Nephron (organoid): ENCODE data around the gene TMEM106C.
"Not testable (repeated sequence)": the region's sequence is repeated elsewhere in the genome, so short reads cannot be mapped to it uniquely, and the experiment has no call there.

ENCODE experiments used
- H3K27ac Mint-ChIP-seq, 3 experiments: 2 replicates each; pipeline ENCODE4 v1.8.0; 2020; ENCODE audit warnings: mixed read lengths in 3 of 3, mild to moderate bottlenecking in 2 of 3, moderate library complexity in 1 of 3
- H3K27me3 Mint-ChIP-seq: 2 replicates; pipeline ENCODE4 v1.8.0; 2021; ENCODE audit warnings: low read depth, mild to moderate bottlenecking, moderate library complexity, mixed read lengths
- H3K36me3 Mint-ChIP-seq: 2 replicates; pipeline ENCODE4 v1.8.0; 2020; ENCODE audit warnings: low read depth, mixed read lengths
- H3K4me1 Mint-ChIP-seq: 2 replicates; pipeline ENCODE4 v1.8.0; 2020; ENCODE audit warnings: mixed read lengths
- H3K4me3 Mint-ChIP-seq, 3 experiments: 2 replicates each; pipeline ENCODE4 v1.8.0; 2020; ENCODE audit warnings: mild to moderate bottlenecking in 3 of 3, mixed read lengths in 3 of 3, moderate library complexity in 2 of 3
- H3K9me3 Mint-ChIP-seq: 2 replicates; pipeline ENCODE4 v1.8.0; 2020; ENCODE audit warnings: mixed read lengths
- TF ChIP-seq, protein P1 (sequence below), 3 experiments: fragments of 200-600 bp; sonication (generic); IDR thresholded peaks; one replicate each; pipeline ENCODE4 v1.5.0; 2021; ENCODE audit warnings: antibody characterized with exemption in 3 of 3; ENCODE audit not compliant: unreplicated experiment in 3 of 3

The TMEM106C gene

GRCh38 chr12:47954058-47954457 is 9.3 kb upstream of the TMEM106C start:
- TF ChIP-seq, protein P1, sequence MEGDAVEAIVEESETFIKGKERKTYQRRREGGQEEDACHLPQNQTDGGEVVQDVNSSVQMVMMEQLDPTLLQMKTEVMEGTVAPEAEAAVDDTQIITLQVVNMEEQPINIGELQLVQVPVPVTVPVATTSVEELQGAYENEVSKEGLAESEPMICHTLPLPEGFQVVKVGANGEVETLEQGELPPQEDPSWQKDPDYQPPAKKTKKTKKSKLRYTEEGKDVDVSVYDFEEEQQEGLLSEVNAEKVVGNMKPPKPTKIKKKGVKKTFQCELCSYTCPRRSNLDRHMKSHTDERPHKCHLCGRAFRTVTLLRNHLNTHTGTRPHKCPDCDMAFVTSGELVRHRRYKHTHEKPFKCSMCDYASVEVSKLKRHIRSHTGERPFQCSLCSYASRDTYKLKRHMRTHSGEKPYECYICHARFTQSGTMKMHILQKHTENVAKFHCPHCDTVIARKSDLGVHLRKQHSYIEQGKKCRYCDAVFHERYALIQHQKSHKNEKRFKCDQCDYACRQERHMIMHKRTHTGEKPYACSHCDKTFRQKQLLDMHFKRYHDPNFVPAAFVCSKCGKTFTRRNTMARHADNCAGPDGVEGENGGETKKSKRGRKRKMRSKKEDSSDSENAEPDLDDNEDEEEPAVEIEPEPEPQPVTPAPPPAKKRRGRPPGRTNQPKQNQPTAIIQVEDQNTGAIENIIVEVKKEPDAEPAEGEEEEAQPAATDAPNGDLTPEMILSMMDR (IDR thresholded peaks at IDR 0.05; ENCODE audit: unreplicated experiment in 3 of 3) = no peak
- Mint-ChIP-seq H3K4me3 (no peak overlapping the region), H3K36me3 (no peaks in the 10 kb centered on the region), H3K27me3 (peaks cover 11% of the 10 kb centered on the region), H3K9me3 (peaks cover 2% of the 10 kb centered on the region), H3K27ac (peak overlapping the region; percentile 68 to 78 (median 78)), H3K4me1 (peaks cover 32% of the 10 kb centered on the region)

GRCh38 chr12:47954467-47955045 is 8.8 kb upstream of the TMEM106C start:
- H3K27me3 Mint-ChIP-seq = peaks cover 7% of the 10 kb centered on the region
- no peaks in the 10 kb centered on the region for H3K36me3 Mint-ChIP-seq
- TF ChIP-seq, protein P1 (IDR thresholded peaks at IDR 0.05; ENCODE audit: unreplicated experiment in 3 of 3) = no peak
- H3K4me3 Mint-ChIP-seq = peak overlapping the region in 1 of 3 experiments; percentile 7
- peak overlapping the region; percentile 68 to 78 (median 78) for H3K27ac Mint-ChIP-seq
- H3K9me3 Mint-ChIP-seq = peaks cover 5% of the 10 kb centered on the region
- H3K4me1 Mint-ChIP-seq = peaks cover 27% of the 10 kb centered on the region

DNA sequence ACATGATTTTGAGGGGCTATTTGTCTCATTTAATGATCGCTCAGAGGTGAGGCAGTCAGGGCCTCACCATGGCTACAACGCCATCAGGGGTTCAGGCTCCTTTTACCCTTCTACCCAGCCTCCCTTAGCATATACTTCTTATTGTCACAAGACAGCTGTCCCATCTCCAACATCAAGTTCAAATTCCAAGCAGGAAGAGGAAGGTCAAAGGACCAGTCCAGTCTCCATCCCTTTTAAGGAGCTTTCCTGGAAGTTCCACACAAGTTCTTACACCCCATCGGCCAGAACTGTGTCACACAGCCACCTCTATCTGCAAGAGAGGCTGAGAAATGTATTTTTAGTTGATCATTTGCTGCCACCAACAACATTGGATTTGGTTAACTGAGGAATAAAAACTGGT is 8.3 kb upstream of the TMEM106C start:
- Mint-ChIP-seq H3K27ac (peak overlapping the region; percentile 68 to 78 (median 78)), H3K36me3 (no peaks in the 10 kb centered on the region), H3K4me3 (peak overlapping the region in 1 of 3 experiments; percentile 7), H3K4me1 (peaks cover 22% of the 10 kb centered on the region), H3K27me3 (peaks cover 4% of the 10 kb centered on the region), H3K9me3 (peaks cover 8% of the 10 kb centered on the region)
- TF ChIP-seq, protein P1 (IDR thresholded peaks at IDR 0.05; ENCODE audit: unreplicated experiment in 3 of 3) = no peak

- H3K36me3 Mint-ChIP-seq, H3K4me3 Mint-ChIP-seq, H3K27ac Mint-ChIP-seq, H3K9me3 Mint-ChIP-seq: not testable (repeated sequence)
- peaks cover 18% of the 10 kb centered on the region for H3K27me3 Mint-ChIP-seq
- peaks cover 15% of the 10 kb centered on the region for H3K4me1 Mint-ChIP-seq
Observed at GRCh38 chr12:47957671-47958070, 5.7 kb upstream of the TMEM106C start.

- TF ChIP-seq, protein P1 (IDR thresholded peaks at IDR 0.05; ENCODE audit: unreplicated experiment in 3 of 3) = no peak
- H3K36me3 Mint-ChIP-seq = peaks cover 15% of the 10 kb centered on the region
- H3K9me3 Mint-ChIP-seq = peaks cover 6% of the 10 kb centered on the region
- H3K4me3 Mint-ChIP-seq = peak overlapping the region in 2 of 3 experiments; percentile 24 to 99
- H3K4me1 Mint-ChIP-seq = peaks cover 25% of the 10 kb centered on the region
- H3K27me3 Mint-ChIP-seq = peaks cover 31% of the 10 kb centered on the region
- no peak overlapping the region for H3K27ac Mint-ChIP-seq
Observed at GRCh38 chr12:47962198-47962597, 1.2 kb upstream of the TMEM106C start.

GRCh38 chr12:47964106-47964728 is 821 bp downstream of the TMEM106C start:
- Mint-ChIP-seq H3K9me3 (peaks cover 6% of the 10 kb centered on the region), H3K27ac (peak overlapping the region in 1 of 3 experiments; percentile 55), H3K4me3 (peak overlapping the region; percentile 97 to 99 (median 98)), H3K36me3 (peaks cover 31% of the 10 kb centered on the region), H3K27me3 (peaks cover 31% of the 10 kb centered on the region), H3K4me1 (peaks cover 27% of the 10 kb centered on the region)
- TF ChIP-seq, protein P1 (IDR thresholded peaks at IDR 0.05; ENCODE audit: unreplicated experiment in 3 of 3) = no peak
